H9 (cell line): Measurements from ENCODE around the gene RPL37A. TPM values are rescaled to one million over a fixed set of nuclear protein-coding genes. Genes with fewer than 3 reads are reported as not detected.

Experiments
- DNase-seq: peaks from one replicate; pipeline ENCODE4 v3.0.0-alpha.2; 2017
- H2AFZ ChIP-seq: one replicate; pipeline ENCODE4 v1.6.1; 2013; ENCODE audit warnings: mild to moderate bottlenecking, low read length, control low read depth, moderate library complexity
- H2AK5ac ChIP-seq: 2 replicates; pipeline ENCODE4 v1.6.1; 2013; ENCODE audit warnings: low read length, control low read depth, mixed read lengths; ENCODE audit not compliant: insufficient read length
- H2BK120ac ChIP-seq: one replicate; pipeline ENCODE4 v1.6.1; 2013; ENCODE audit warnings: low read depth, mild to moderate bottlenecking, low read length, control low read depth, inconsistent platforms; ENCODE audit not compliant: poor library complexity, severe bottlenecking
- H2BK12ac ChIP-seq: 2 replicates; pipeline ENCODE4 v1.6.1; 2013; ENCODE audit warnings: low read length, control low read depth, mixed read lengths, low read depth; ENCODE audit not compliant: insufficient read length
- H2BK15ac ChIP-seq: 2 replicates; pipeline ENCODE4 v1.6.1; 2013; ENCODE audit warnings: low read depth, low read length, control low read depth
- H2BK20ac ChIP-seq: one replicate; pipeline ENCODE4 v1.6.1; 2013; ENCODE audit warnings: low read depth, mild to moderate bottlenecking, low read length, control low read depth, inconsistent platforms; ENCODE audit not compliant: poor library complexity, severe bottlenecking
- H2BK5ac ChIP-seq: 2 replicates; pipeline ENCODE4 v1.6.1; 2013; ENCODE audit warnings: low read length, control low read depth, mixed read lengths; ENCODE audit not compliant: insufficient read length
- H3K14ac ChIP-seq: 2 replicates; pipeline ENCODE4 v1.6.1; 2013; ENCODE audit warnings: low read length, control low read depth; ENCODE audit not compliant: insufficient read depth
- H3K18ac ChIP-seq: 2 replicates; pipeline ENCODE4 v1.6.1; 2013; ENCODE audit warnings: low read depth, mild to moderate bottlenecking, mixed read lengths, low read length, control low read depth; ENCODE audit not compliant: insufficient read length
- H3K23ac ChIP-seq: 2 replicates; pipeline ENCODE4 v1.6.1; 2013; ENCODE audit warnings: low read length, control low read depth, mixed read lengths, low read depth; ENCODE audit not compliant: insufficient read length
- H3K23me2 ChIP-seq: 2 replicates; pipeline ENCODE4 v1.6.1; 2013; ENCODE audit warnings: low read depth, mild to moderate bottlenecking, mixed read lengths, low read length, control low read depth; ENCODE audit not compliant: insufficient read length, poor library complexity, severe bottlenecking
- H3K27ac ChIP-seq: 2 replicates; pipeline ENCODE4 v1.5.1; 2013; ENCODE audit warnings: low read length, control low read depth, mixed read lengths, low read depth; ENCODE audit not compliant: insufficient read length
- H3K27me3 ChIP-seq: 2 replicates; pipeline ENCODE4 v1.6.1; 2013; ENCODE audit warnings: low read length, control low read depth, inconsistent platforms; ENCODE audit not compliant: insufficient read depth
- H3K4ac ChIP-seq: 2 replicates; pipeline ENCODE4 v1.6.1; 2013; ENCODE audit warnings: low read depth, mild to moderate bottlenecking, control low read depth, inconsistent platforms, low read length, moderate library complexity
- H3K4me1 ChIP-seq: 2 replicates; pipeline ENCODE4 v1.6.1; 2013; ENCODE audit warnings: low read length, control low read depth, inconsistent platforms; ENCODE audit not compliant: insufficient read depth
- H3K4me2 ChIP-seq: 2 replicates; pipeline ENCODE4 v1.6.1; 2013; ENCODE audit warnings: low read length, control low read depth, mixed read lengths; ENCODE audit not compliant: insufficient read length, insufficient read depth
- H3K56ac ChIP-seq: 2 replicates; pipeline ENCODE4 v1.6.1; 2013; ENCODE audit warnings: low read depth, mild to moderate bottlenecking, mixed read lengths, low read length, control low read depth; ENCODE audit not compliant: insufficient read length
- H3K79me1 ChIP-seq: 2 replicates; pipeline ENCODE4 v1.6.1; 2013; ENCODE audit warnings: low read depth, mild to moderate bottlenecking, moderate library complexity, low read length, control low read depth, inconsistent platforms; ENCODE audit not compliant: insufficient read depth, poor library complexity, severe bottlenecking
- H3K79me2 ChIP-seq: 2 replicates; pipeline ENCODE4 v1.6.1; 2013; ENCODE audit warnings: low read length, control low read depth, inconsistent platforms; ENCODE audit not compliant: insufficient read depth
- H3K9ac ChIP-seq: 2 replicates; pipeline ENCODE4 v1.6.1; 2013; ENCODE audit warnings: low read length, control low read depth, mixed read lengths; ENCODE audit not compliant: insufficient read length; ENCODE audit errors: extremely low read depth
- H3K9me3 ChIP-seq: one replicate; pipeline ENCODE4 v1.6.1; 2013; ENCODE audit warnings: low read depth, low read length, inconsistent platforms; ENCODE audit not compliant: control insufficient read depth
- H3T11ph ChIP-seq: one replicate; pipeline ENCODE4 v1.6.1; 2013; ENCODE audit warnings: mild to moderate bottlenecking, low read length, control low read depth, inconsistent platforms
- H4K20me1 ChIP-seq: one replicate; pipeline ENCODE4 v1.6.1; 2013; ENCODE audit not compliant: control insufficient read depth, insufficient read length, insufficient read depth
- H4K5ac ChIP-seq: 2 replicates; pipeline ENCODE4 v1.6.1; 2013; ENCODE audit warnings: low read depth, mild to moderate bottlenecking, mixed read lengths, low read length, control low read depth; ENCODE audit not compliant: insufficient read length
- H4K8ac ChIP-seq: replicated peaks from 2 replicates; pipeline ENCODE4 v1.6.1; 2013; ENCODE audit warnings: low read length, control low read depth, mixed read lengths, low read depth; ENCODE audit not compliant: insufficient read length
- H4K91ac ChIP-seq: 2 replicates; pipeline ENCODE4 v1.6.1; 2013; ENCODE audit warnings: low read depth, mild to moderate bottlenecking, moderate library complexity, mixed read lengths, low read length, control low read depth; ENCODE audit not compliant: insufficient read length
- H3K27ac Mint-ChIP-seq, 3 experiments: 2 replicates in 2 of 3; 3 replicates in 1 of 3; pipeline ENCODE4 v1.8.0; 2020 to 2021; ENCODE audit warnings: mixed read lengths in 3 of 3, mild to moderate bottlenecking in 1 of 3, moderate library complexity in 1 of 3
- H3K27me3 Mint-ChIP-seq: 2 replicates; pipeline ENCODE4 v1.8.0; 2021; ENCODE audit warnings: low read depth, mild to moderate bottlenecking, moderate library complexity, mixed read lengths
- H3K36me3 Mint-ChIP-seq, 3 experiments: 2 replicates in 2 of 3; 3 replicates in 1 of 3; pipeline ENCODE4 v1.8.0; 2020 to 2021; ENCODE audit warnings: low read depth in 3 of 3, mixed read lengths in 3 of 3; ENCODE audit not compliant: insufficient read depth in 1 of 3
- H3K4me1 Mint-ChIP-seq, 2 experiments: 2 replicates each; pipeline ENCODE4 v1.8.0; 2020; ENCODE audit warnings: mixed read lengths in 2 of 2
- H3K4me3 Mint-ChIP-seq, 2 experiments: 2 replicates in 1 of 2; 3 replicates in 1 of 2; pipeline ENCODE4 v1.8.0; 2020 to 2021; ENCODE audit warnings: mild to moderate bottlenecking in 2 of 2, mixed read lengths in 2 of 2, moderate library complexity in 1 of 2
- H3K9me3 Mint-ChIP-seq, 2 experiments: 2 replicates in 1 of 2; 3 replicates in 1 of 2; pipeline ENCODE4 v1.8.0; 2020; ENCODE audit warnings: mild to moderate bottlenecking in 2 of 2, mixed read lengths in 2 of 2, moderate library complexity in 1 of 2
- CTCF ChIP-seq: fragments of 200-600 bp; sonication (generic); conservative IDR thresholded peaks from 3 replicates; pipeline ENCODE4 v1.8.0; 2021; ENCODE audit warnings: antibody characterized with exemption, mild to moderate bottlenecking
- WGBS: extraction: QIAGEN DNeasy Blood & Tissue Kit; methylation state at CpG from one replicate; pipeline ENCODE4 v1.1.7; 2013; ENCODE audit warnings: missing lambda C conversion rate, low lambda C conversion rate, mixed read lengths; ENCODE audit not compliant: insufficient read length; ENCODE audit errors: extremely low coverage; 5-methylcytosine and 5-hydroxymethylcytosine counted together
- total RNA-seq: library from RNA; stranded (reverse); gene quantifications from 2 replicates; pipeline ENCODE4 v1.2.1, GENCODE V29; 2021

Gene RPL37A
- total RNA-seq, 1 experiment from 2014 or later = 3,769 TPM

- Mint-ChIP-seq H3K9me3 (peaks cover 0 to 3% of the 10 kb centered on the region in 2 experiments; a peak in 2 of 5 replicates), H3K4me3 (no peak overlapping the region), H3K4me1 (peaks cover 13 to 14% of the 10 kb centered on the region in 2 experiments), H3K36me3 (peaks cover 2 to 5% (median 5%) of the 10 kb centered on the region in 3 experiments; a peak in 5 of 7 replicates), H3K27me3 (no peaks in the 10 kb centered on the region), H3K27ac (peak overlapping the region in 1 of 3 experiments; percentile 26; a peak in 2 of 7 replicates)
- no peak overlapping the region for H3T11ph ChIP-seq
- no peak overlapping the region for H4K5ac ChIP-seq
- TF ChIP-seq CTCF = no peak
- no peak overlapping the region for H2BK12ac ChIP-seq
- H2AK5ac ChIP-seq = no peak overlapping the region
- peaks cover 3% of the 10 kb centered on the region for H4K20me1 ChIP-seq
- no peak overlapping the region for H3K56ac ChIP-seq
- H4K8ac ChIP-seq = no peak overlapping the region
- no peak overlapping the region for H2BK120ac ChIP-seq
- H3K23ac ChIP-seq = no peak overlapping the region
- DNase-seq = no peak
- no peaks in the 10 kb centered on the region for H3K79me2 ChIP-seq
- H2AFZ ChIP-seq = no peak overlapping the region
- no peak overlapping the region for H2BK20ac ChIP-seq
- no peak overlapping the region for H3K4me2 ChIP-seq
- no CpG with 5 or more reads among the region's 6 CpGs for WGBS
- H3K23me2 ChIP-seq = no peaks in the 10 kb centered on the region
- no peaks in the 10 kb centered on the region for H3K79me1 ChIP-seq
- H3K4me1 ChIP-seq = no peaks in the 10 kb centered on the region
- H4K91ac ChIP-seq = no peak overlapping the region
- no peaks in the 10 kb centered on the region for H3K9me3 ChIP-seq
- no peak overlapping the region for H3K18ac ChIP-seq
- H3K9ac ChIP-seq = no peak overlapping the region
- no peaks in the 10 kb centered on the region for H3K27me3 ChIP-seq
- H3K4ac ChIP-seq = no peak overlapping the region
- no peak overlapping the region for H2BK5ac ChIP-seq
- no peak overlapping the region for H2BK15ac ChIP-seq
- H3K27ac ChIP-seq = no peak overlapping the region
- H3K14ac ChIP-seq = no peak overlapping the region
These were observed 42.3 kb downstream of the RPL37A start for GRCh38 chr2:216540920-216541319.
